MM.1S (cell line): ENCODE data around the gene OR51G2.

Experiments
- EZH2 ChIP-seq: fragments of 300-600 bp; sonication (generic); optimal IDR thresholded peaks from 2 replicates; pipeline ENCODE3; 2017; ENCODE audit warnings: low read depth, mild to moderate bottlenecking, antibody characterized with exemption, low read length, mixed read lengths
- EZH2phosphoT487 ChIP-seq: fragments of 300-600 bp; sonication (generic); IDR thresholded peaks from 2 replicates; pipeline ENCODE4 v1.6.1; 2018; ENCODE audit warnings: antibody characterized with exemption, low read length
- TF ChIP-seq, protein P1 (sequence below): fragments of 300-600 bp; sonication (generic); IDR thresholded peaks from 2 replicates; pipeline ENCODE4 v1.5.1; 2016; ENCODE audit warnings: antibody characterized with exemption, low read length, mixed read lengths

DNA sequence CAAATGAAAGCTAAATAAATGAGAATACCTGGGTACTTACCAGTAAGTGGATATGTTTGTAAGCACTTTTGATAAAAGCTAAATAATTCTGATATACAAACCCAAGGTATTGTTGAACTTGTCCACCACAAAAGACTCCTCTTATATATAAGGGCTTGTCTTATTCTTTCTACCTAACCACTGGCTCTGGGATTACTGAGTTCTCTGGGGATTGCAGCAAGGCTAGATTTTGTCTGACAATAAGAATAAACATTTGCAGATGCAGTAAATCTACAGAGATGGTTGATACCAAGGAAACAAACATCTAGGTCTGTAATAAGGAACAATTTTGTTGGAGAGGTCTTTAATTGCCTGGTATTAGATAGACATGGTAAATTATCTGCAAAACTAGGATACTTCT, 28.4 kb upstream of the OR51G2 start, which contains the start of gene OR51A4:
- TF ChIP-seq, protein P1, sequence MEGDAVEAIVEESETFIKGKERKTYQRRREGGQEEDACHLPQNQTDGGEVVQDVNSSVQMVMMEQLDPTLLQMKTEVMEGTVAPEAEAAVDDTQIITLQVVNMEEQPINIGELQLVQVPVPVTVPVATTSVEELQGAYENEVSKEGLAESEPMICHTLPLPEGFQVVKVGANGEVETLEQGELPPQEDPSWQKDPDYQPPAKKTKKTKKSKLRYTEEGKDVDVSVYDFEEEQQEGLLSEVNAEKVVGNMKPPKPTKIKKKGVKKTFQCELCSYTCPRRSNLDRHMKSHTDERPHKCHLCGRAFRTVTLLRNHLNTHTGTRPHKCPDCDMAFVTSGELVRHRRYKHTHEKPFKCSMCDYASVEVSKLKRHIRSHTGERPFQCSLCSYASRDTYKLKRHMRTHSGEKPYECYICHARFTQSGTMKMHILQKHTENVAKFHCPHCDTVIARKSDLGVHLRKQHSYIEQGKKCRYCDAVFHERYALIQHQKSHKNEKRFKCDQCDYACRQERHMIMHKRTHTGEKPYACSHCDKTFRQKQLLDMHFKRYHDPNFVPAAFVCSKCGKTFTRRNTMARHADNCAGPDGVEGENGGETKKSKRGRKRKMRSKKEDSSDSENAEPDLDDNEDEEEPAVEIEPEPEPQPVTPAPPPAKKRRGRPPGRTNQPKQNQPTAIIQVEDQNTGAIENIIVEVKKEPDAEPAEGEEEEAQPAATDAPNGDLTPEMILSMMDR, result no peak
- no peak for TF ChIP-seq EZH2
- TF ChIP-seq EZH2phosphoT487, result no peak
